GM13977 (cell line): Measurements from ENCODE around the gene MUC2.

ENCODE experiments used
- DNase-seq: peaks from one replicate; pipeline ENCODE4 v3.0.0; 2012; ENCODE audit warnings: low spot score
- in situ Hi-C: fragments of 300-500 bp; cut with MboI; formaldehyde crosslinking; loops from one replicate; pipeline ENCODE4 v1.12.0; 2022; ENCODE audit warnings: low sequenced_read_pairs, low pct_unique_long_range_greater_than_20kb, mixed read lengths, inconsistent platforms; ENCODE audit not compliant: unreplicated experiment
- TF ChIP-seq, protein P1 (sequence below): IDR thresholded peaks from 2 replicates; pipeline ENCODE4 v1.5.1; 2012; ENCODE audit warnings: mild to moderate bottlenecking, control low read depth; ENCODE audit not compliant: insufficient read depth; ENCODE audit errors: extremely low read depth, missing control alignments

MUC2 gene

GRCh38 chr11:1102996-1103395, 28.3 kb downstream of the MUC2 start:
- in situ Hi-C loops: no loop called here
- no peak for DNase-seq
- TF ChIP-seq, protein P1, sequence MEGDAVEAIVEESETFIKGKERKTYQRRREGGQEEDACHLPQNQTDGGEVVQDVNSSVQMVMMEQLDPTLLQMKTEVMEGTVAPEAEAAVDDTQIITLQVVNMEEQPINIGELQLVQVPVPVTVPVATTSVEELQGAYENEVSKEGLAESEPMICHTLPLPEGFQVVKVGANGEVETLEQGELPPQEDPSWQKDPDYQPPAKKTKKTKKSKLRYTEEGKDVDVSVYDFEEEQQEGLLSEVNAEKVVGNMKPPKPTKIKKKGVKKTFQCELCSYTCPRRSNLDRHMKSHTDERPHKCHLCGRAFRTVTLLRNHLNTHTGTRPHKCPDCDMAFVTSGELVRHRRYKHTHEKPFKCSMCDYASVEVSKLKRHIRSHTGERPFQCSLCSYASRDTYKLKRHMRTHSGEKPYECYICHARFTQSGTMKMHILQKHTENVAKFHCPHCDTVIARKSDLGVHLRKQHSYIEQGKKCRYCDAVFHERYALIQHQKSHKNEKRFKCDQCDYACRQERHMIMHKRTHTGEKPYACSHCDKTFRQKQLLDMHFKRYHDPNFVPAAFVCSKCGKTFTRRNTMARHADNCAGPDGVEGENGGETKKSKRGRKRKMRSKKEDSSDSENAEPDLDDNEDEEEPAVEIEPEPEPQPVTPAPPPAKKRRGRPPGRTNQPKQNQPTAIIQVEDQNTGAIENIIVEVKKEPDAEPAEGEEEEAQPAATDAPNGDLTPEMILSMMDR: no peak

DNA sequence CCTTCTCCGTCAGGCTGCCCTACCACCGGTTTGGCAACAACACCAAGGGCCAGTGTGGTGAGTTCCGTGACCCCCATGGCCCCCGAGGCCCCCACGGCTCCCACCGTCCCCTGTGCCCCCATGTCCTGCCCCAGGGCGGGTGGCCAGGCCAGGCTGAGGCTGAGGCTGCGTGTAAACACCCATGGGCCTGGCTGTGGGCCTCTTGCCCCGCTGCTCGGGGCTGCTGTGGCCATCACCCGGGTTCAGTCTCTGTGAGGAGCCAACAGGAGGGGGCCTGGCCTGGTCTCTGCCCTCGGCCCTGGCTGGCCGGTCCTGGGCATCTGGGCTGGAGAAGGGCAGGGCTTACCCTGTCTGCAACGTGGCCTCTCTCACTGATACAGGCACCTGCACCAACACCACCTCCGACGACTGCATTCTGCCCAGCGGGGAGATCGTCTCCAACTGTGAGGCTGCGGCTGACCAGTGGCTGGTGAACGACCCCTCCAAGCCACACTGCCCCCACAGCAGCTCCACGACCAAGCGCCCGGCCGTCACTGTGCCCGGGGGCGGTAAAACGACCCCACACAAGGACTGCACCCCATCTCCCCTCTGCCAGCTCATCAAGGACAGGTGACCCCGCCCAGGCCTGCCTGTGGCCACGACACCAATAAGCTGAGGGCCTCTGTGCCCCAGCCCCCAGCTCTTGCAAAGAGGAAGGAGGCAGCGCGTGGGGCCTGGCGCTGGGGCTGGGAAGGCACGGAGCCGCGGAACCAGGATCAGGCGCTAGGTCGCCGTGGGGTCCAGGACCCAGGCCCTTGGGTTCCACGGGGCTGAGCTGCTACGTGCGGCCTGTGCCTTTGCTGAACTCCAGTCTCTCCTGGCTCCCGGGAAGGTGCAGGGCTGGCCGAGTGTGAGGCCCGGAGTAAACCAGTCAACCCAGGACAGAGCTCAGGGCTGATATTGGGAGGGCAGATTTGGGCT, 29.0 kb downstream of the MUC2 start:
- TF ChIP-seq, protein P1: no peak
- in situ Hi-C loops: no loop called here
- DNase-seq: no peak

DNA sequence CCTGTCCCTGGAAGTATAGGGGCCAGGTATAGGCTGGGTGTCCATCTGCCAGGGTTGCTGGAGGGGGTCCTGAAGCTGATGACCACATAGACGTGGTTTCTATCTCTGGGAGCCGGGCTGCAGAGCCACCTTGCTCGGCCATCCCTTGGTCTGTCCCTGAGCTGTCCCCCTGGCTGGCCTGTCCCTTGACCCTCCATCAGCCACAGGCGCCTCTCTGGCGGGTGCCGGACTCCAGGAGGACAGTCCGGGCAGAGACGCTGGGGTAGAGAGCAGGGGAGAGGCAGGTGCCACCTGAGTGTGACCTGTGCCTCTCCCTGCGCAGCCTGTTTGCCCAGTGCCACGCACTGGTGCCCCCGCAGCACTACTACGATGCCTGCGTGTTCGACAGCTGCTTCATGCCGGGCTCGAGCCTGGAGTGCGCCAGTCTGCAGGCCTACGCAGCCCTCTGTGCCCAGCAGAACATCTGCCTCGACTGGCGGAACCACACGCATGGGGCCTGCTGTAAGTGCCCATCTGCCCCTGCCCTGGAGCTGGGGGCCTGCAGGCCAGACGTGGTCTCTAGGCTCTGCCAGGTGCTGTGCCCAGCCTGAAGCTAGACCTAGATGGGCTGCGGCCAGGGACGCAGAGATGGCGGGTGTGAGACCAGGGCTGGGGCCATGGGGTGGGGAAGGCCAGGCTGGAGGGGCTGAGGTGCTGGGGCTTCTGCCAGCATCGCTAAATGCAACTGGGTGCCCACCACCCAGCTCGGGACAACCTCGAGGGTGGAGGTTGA, 29.9 kb downstream of the MUC2 start:
- TF ChIP-seq, protein P1: no peak
- no peak for DNase-seq
- in situ Hi-C loops: no loop called here

GRCh38 chr11:1105183-1105565, 30.5 kb downstream of the MUC2 start:
- in situ Hi-C loops: no loop called here
- no peak for DNase-seq
- TF ChIP-seq, protein P1: no peak

DNA sequence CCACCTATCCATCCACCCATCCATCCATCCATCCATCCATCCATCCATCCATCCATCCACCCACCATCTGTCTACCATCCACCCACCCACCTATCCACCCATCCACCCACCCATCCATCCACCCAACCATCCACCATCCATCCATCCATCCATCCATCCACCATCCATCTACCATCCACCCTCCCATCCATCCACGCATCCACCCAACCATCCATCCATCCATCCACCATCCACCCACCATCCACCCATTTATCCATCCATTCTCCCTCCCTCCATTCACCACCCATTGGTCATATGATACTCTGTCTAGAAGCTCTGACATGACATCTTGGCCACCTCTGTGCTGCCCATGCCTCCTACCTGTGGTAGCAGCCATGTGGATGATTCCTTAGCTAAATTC, 31.7 kb downstream of the MUC2 start:
- DNase-seq: no peak
- in situ Hi-C loops: no loop called here
- TF ChIP-seq, protein P1: no peak

DNA sequence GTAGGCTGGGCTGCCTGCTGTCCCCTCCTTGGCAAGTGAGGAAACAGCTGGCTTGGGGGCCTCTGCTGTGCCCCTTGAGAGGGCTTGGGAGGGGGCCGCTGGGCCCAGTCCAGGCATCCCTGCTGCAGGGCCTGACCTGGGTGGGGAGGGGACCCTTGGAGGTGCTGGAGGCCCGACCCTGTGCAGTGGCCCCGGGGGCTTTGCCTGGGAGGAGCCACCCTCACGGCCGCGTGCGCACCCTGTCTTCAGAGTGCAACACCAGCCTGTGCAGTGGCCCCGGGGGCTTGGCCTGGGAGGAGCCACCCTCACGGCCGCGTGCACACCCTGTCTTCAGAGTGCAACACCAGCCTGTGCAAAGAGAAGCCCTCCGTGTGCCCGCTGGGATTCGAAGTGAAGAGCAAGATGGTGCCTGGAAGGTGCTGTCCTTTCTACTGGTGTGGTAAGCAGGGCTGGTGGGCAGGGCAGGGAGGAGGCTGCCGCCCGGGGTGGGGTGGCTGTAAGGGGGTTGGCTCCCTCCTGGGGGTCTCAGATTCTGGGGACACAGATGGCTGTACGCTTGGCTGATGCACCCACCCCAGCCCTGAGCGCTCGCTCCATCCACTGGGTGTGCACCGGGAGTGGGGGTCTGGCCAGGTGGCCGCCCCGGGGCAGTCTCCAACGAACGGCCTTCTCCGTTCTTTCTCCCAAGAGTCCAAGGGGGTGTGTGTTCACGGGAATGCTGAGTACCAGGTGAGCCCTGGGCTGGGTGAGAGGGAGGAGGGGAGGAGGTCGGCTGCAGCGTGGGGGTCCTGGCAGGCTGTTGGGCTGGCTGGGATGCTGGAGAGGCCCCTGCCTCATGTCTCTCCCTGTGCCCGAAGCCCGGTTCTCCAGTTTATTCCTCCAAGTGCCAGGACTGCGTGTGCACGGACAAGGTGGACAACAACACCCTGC, 32.9 kb downstream of the MUC2 start:
- TF ChIP-seq, protein P1: no peak
- no peak for DNase-seq
- in situ Hi-C loops: no loop called here
